Loucy (cell line): Measurements from ENCODE around the gene AVPR1A.

Source experiments
- H2AFZ ChIP-seq: fragments of 200-600 bp; sonication (generic); 2 replicates; pipeline ENCODE4 v1.6.0; 2016; ENCODE audit warnings: antibody characterized with exemption, mild to moderate bottlenecking, low read length, moderate library complexity
- H3F3A ChIP-seq: fragments of 200-600 bp; 2 replicates; pipeline ENCODE4 v1.6.0; 2016; ENCODE audit warnings: antibody characterized with exemption, low read depth, mild to moderate bottlenecking
- H3K27me3 ChIP-seq: fragments of 200-600 bp; sonication (generic); 2 replicates; pipeline ENCODE4 v1.6.1; 2014; ENCODE audit warnings: low read length, mild to moderate bottlenecking; ENCODE audit not compliant: insufficient read depth, poor library complexity, severe bottlenecking
- H3K36me3 ChIP-seq: fragments of 200-600 bp; sonication (generic); 2 replicates; pipeline ENCODE4 v1.6.1; 2016; ENCODE audit warnings: low read length; ENCODE audit not compliant: insufficient read depth
- H3K4me1 ChIP-seq: fragments of 200-600 bp; sonication (generic); 2 replicates; pipeline ENCODE4 v1.5.1; 2014; ENCODE audit warnings: low read length, mild to moderate bottlenecking; ENCODE audit not compliant: insufficient read depth, poor library complexity, severe bottlenecking
- H3K4me2 ChIP-seq: fragments of 200-600 bp; sonication (generic); 2 replicates; pipeline ENCODE4 v1.6.0; 2014; ENCODE audit warnings: antibody characterized with exemption, low read length, low read depth, mild to moderate bottlenecking; ENCODE audit not compliant: poor library complexity, severe bottlenecking
- H3K4me3 ChIP-seq: fragments of 200-600 bp; sonication (generic); 2 replicates; pipeline ENCODE4 v1.5.1; 2014; ENCODE audit warnings: low read length, mild to moderate bottlenecking, mixed read lengths; ENCODE audit not compliant: poor library complexity, severe bottlenecking
- H3K79me2 ChIP-seq: fragments of 200-600 bp; sonication (generic); 2 replicates; pipeline ENCODE4 v1.6.1; 2014; ENCODE audit warnings: low read length; ENCODE audit not compliant: insufficient read depth
- H3K9ac ChIP-seq: fragments of 200-600 bp; sonication (generic); 2 replicates; pipeline ENCODE4 v1.6.0; 2014; ENCODE audit warnings: mild to moderate bottlenecking, low read depth, low read length, moderate library complexity; ENCODE audit not compliant: poor library complexity, severe bottlenecking
- H3K9me2 ChIP-seq: fragments of 200-600 bp; sonication (generic); replicated peaks from 2 replicates; pipeline ENCODE4 v1.6.1; 2016; ENCODE audit warnings: low read depth, low read length, mixed read lengths
- H3K9me3 ChIP-seq: fragments of 200-600 bp; sonication (generic); 2 replicates; pipeline ENCODE4 v1.6.1; 2014; ENCODE audit warnings: mild to moderate bottlenecking, antibody characterized with exemption, low read length, low read depth; ENCODE audit not compliant: insufficient read depth
- H4K20me1 ChIP-seq: fragments of 200-600 bp; sonication (generic); 2 replicates; pipeline ENCODE4 v1.6.0; 2014; ENCODE audit warnings: antibody characterized with exemption, low read length, mild to moderate bottlenecking; ENCODE audit not compliant: insufficient read depth, poor library complexity, severe bottlenecking
- CTCF ChIP-seq: fragments of 200-600 bp; sonication (generic); conservative IDR thresholded peaks from 2 replicates; pipeline ENCODE4 v1.5.1; 2014; ENCODE audit warnings: mild to moderate bottlenecking, antibody characterized with exemption, low read length
- EZH2phosphoT487 ChIP-seq: fragments of 200-600 bp; IDR thresholded peaks from 2 replicates; pipeline ENCODE4 v1.6.1; 2018; ENCODE audit warnings: antibody characterized with exemption, mild to moderate bottlenecking, moderate library complexity, borderline replicate concordance

The AVPR1A gene

GRCh38 chr12:63129927-63130326, 21.1 kb downstream of the AVPR1A start:
- H3K9ac ChIP-seq: no peak overlapping the region
- H3K4me1 ChIP-seq: no peaks in the 10 kb centered on the region
- H3K4me2 ChIP-seq: no peak overlapping the region
- H3K9me2 ChIP-seq: no peaks in the 10 kb centered on the region
- H4K20me1 ChIP-seq: no peaks in the 10 kb centered on the region
- H3F3A ChIP-seq: no peaks in the 10 kb centered on the region
- TF ChIP-seq EZH2phosphoT487 (no peak), CTCF (no peak)
- H3K9me3 ChIP-seq: no peaks in the 10 kb centered on the region
- H2AFZ ChIP-seq: no peak overlapping the region
- no peaks in the 10 kb centered on the region for H3K27me3 ChIP-seq
- H3K36me3 ChIP-seq: no peaks in the 10 kb centered on the region
- H3K79me2 ChIP-seq: no peaks in the 10 kb centered on the region
- H3K4me3 ChIP-seq: no peak overlapping the region

- Histone ChIP-seq H4K20me1 (no peaks in the 10 kb centered on the region), H3K9ac (no peak overlapping the region), H3K4me1 (no peaks in the 10 kb centered on the region), H2AFZ (no peak overlapping the region), H3F3A (no peaks in the 10 kb centered on the region), H3K9me2 (no peaks in the 10 kb centered on the region), H3K79me2 (no peaks in the 10 kb centered on the region), H3K4me3 (no peak overlapping the region), H3K9me3 (no peaks in the 10 kb centered on the region), H3K27me3 (no peaks in the 10 kb centered on the region), H3K36me3 (no peaks in the 10 kb centered on the region), H3K4me2 (no peak overlapping the region)
- no peak for TF ChIP-seq CTCF
- no peak for TF ChIP-seq EZH2phosphoT487
Measured at GRCh38 chr12:63124778-63125177, 26.2 kb downstream of the AVPR1A start.

GRCh38 chr12:63103494-63104131, 47.4 kb downstream of the AVPR1A start:
- Histone ChIP-seq H2AFZ (no peak overlapping the region), H3K9me3 (no peaks in the 10 kb centered on the region), H3K36me3 (no peaks in the 10 kb centered on the region), H3K4me2 (no peak overlapping the region), H3K79me2 (no peaks in the 10 kb centered on the region), H3K9ac (no peak overlapping the region), H3K27me3 (no peaks in the 10 kb centered on the region), H3K4me3 (no peak overlapping the region), H3F3A (no peaks in the 10 kb centered on the region), H3K4me1 (no peaks in the 10 kb centered on the region), H4K20me1 (no peaks in the 10 kb centered on the region), H3K9me2 (no peaks in the 10 kb centered on the region)
- TF ChIP-seq EZH2phosphoT487: no peak
- TF ChIP-seq CTCF: peak; percentile 95
